Measurements from ENCODE around the gene B4GALT2. TPM values are rescaled to one million over a fixed set of nuclear protein-coding genes. Genes with fewer than 3 reads are reported as not detected.
A peak's percentile ranks its signal among the peaks of the same experiment; 100 is the strongest.

Gene B4GALT2
- total and polyA plus RNA-seq, 9 of the 15 experiments (the other 6 are each of a cell fraction or from before 2014, with no cell fraction given): 1.3 to 86.8 (median 43.8) TPM

GRCh38 chr1:43990271-43991199, 11.5 kb downstream of the B4GALT2 start (continued):
- TF ChIP-seq, protein P1, sequence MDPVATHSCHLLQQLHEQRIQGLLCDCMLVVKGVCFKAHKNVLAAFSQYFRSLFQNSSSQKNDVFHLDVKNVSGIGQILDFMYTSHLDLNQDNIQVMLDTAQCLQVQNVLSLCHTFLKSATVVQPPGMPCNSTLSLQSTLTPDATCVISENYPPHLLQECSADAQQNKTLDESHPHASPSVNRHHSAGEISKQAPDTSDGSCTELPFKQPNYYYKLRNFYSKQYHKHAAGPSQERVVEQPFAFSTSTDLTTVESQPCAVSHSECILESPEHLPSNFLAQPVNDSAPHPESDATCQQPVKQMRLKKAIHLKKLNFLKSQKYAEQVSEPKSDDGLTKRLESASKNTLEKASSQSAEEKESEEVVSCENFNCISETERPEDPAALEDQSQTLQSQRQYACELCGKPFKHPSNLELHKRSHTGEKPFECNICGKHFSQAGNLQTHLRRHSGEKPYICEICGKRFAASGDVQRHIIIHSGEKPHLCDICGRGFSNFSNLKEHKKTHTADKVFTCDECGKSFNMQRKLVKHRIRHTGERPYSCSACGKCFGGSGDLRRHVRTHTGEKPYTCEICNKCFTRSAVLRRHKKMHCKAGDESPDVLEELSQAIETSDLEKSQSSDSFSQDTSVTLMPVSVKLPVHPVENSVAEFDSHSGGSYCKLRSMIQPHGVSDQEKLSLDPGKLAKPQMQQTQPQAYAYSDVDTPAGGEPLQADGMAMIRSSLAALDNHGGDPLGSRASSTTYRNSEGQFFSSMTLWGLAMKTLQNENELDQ (CRISPR knock-in tag; IDR thresholded peaks at IDR 0.05; ENCODE audit: borderline replicate concordance): no peak
- TF ChIP-seq EP300 (IDR thresholded peaks at IDR 0.05; ENCODE audit: low read length) (0 out of 2 replicates have a peak, but pooled peaks have one; percentile 0), CREB3L1 (IDR thresholded peaks at IDR 0.05; ENCODE audit: borderline replicate concordance, low read depth) (no peak), BCOR (IDR thresholded peaks at IDR 0.05) (0 out of 2 replicates have a peak, but pooled peaks have one; percentile 35), MAX (CRISPR knock-in tag; IDR thresholded peaks at IDR 0.05) (no peak)
- TF ChIP-seq, protein P2, sequence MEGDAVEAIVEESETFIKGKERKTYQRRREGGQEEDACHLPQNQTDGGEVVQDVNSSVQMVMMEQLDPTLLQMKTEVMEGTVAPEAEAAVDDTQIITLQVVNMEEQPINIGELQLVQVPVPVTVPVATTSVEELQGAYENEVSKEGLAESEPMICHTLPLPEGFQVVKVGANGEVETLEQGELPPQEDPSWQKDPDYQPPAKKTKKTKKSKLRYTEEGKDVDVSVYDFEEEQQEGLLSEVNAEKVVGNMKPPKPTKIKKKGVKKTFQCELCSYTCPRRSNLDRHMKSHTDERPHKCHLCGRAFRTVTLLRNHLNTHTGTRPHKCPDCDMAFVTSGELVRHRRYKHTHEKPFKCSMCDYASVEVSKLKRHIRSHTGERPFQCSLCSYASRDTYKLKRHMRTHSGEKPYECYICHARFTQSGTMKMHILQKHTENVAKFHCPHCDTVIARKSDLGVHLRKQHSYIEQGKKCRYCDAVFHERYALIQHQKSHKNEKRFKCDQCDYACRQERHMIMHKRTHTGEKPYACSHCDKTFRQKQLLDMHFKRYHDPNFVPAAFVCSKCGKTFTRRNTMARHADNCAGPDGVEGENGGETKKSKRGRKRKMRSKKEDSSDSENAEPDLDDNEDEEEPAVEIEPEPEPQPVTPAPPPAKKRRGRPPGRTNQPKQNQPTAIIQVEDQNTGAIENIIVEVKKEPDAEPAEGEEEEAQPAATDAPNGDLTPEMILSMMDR (IDR thresholded peaks at IDR 0.05 in 2 of 3, conservative IDR thresholded peaks at IDR 0.05 in 1 of 3; ENCODE audit: insufficient read depth in 2 of 3, low read depth in 1 of 3, low read length in 3 of 3): peak in 2 of 3 experiments; percentile 16 to 20; a peak in 2 of 6 replicates
- TF ChIP-seq, protein P3, sequence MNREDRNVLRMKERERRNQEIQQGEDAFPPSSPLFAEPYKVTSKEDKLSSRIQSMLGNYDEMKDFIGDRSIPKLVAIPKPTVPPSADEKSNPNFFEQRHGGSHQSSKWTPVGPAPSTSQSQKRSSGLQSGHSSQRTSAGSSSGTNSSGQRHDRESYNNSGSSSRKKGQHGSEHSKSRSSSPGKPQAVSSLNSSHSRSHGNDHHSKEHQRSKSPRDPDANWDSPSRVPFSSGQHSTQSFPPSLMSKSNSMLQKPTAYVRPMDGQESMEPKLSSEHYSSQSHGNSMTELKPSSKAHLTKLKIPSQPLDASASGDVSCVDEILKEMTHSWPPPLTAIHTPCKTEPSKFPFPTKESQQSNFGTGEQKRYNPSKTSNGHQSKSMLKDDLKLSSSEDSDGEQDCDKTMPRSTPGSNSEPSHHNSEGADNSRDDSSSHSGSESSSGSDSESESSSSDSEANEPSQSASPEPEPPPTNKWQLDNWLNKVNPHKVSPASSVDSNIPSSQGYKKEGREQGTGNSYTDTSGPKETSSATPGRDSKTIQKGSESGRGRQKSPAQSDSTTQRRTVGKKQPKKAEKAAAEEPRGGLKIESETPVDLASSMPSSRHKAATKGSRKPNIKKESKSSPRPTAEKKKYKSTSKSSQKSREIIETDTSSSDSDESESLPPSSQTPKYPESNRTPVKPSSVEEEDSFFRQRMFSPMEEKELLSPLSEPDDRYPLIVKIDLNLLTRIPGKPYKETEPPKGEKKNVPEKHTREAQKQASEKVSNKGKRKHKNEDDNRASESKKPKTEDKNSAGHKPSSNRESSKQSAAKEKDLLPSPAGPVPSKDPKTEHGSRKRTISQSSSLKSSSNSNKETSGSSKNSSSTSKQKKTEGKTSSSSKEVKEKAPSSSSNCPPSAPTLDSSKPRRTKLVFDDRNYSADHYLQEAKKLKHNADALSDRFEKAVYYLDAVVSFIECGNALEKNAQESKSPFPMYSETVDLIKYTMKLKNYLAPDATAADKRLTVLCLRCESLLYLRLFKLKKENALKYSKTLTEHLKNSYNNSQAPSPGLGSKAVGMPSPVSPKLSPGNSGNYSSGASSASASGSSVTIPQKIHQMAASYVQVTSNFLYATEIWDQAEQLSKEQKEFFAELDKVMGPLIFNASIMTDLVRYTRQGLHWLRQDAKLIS (CRISPR knock-in tag; IDR thresholded peaks at IDR 0.05): 0 out of 2 replicates have a peak, but pooled peaks have one; percentile 27

All from K562 (cell line).